Epithelial cell of prostate (primary cell): ENCODE results near the gene HEPACAM.

Source experiments
- DNase-seq: peaks from one replicate; pipeline ENCODE4 v3.0.0-alpha.2; 2011; ENCODE audit warnings: low read depth, low spot score
- H3K27ac ChIP-seq: fragments of 450-650 bp; 2 replicates; pipeline ENCODE4 v1.5.1; 2017; ENCODE audit warnings: mild to moderate bottlenecking

The HEPACAM gene

DNA sequence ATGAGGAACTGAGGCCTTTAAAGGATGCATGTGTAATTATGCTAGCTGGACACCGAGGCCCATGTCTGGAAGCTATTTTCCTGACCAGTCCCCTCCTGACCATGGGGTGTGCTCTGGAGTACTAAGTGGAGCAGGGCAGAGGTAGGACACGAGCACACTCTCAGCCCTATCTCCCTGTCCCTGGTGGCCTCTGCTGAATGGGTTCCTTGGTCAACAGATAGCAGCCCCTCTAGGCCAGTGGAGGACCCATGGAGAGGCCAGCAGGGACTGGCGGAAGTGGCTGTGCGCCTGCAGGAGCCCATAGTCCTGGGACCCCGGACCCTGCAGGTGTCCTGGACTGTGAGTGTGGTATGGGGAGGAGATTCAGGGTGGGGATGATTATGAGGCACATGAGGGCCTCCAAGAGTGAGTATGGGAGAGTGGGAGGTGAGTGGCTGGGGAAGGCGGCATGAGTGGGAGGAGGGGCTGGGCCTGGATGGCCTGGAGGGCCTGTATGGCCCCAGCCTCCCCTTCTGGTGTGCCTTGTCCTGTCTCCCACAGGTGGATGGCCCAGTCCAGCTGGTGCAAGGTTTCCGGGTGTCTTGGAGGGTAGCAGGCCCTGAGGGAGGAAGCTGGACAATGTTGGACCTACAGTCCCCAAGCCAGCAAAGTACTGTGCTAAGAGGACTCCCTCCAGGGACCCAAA is 61.1 kb downstream of the HEPACAM start:
- DNase-seq, result no peak
- no peak overlapping the region for H3K27ac ChIP-seq

DNA sequence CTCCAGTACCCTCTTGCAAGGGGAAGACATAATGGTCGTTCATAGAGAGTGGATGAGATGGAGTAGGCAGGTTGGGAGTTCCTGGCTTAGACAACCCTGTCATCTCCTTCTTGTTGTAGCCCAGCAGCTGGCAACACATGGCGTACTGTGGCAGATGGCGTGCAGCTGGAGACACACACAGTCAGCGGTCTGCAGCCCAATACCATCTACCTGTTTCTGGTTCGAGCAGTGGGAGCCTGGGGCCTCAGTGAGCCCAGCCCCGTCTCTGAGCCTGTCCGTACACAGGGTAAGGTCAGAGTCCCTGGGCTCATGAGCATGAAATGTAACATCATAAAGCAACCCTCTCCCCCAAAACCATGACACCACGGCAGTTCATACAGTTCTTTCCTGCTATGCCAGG is 61.9 kb downstream of the HEPACAM start:
- H3K27ac ChIP-seq, result no peak overlapping the region
- DNase-seq, result no peak

DNA sequence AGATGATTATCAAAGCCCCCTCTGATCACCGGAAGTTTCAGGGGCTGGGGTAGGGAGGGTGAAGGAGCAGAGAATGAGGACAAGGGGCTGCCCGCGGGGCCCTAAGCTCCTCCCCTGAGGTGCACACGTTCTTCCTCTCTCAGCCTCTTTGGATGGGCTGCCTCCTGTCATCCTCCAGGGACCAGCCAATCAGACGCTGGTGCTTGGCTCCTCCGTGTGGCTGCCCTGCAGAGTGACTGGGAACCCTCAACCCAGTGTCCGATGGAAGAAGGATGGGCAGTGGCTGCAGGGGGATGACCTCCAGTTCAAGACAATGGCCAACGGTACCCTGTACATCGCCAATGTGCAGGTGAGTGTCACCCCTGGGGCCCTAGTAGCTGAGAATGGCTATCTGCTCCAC is 63.1 kb downstream of the HEPACAM start:
- H3K27ac ChIP-seq, result no peak overlapping the region
- no peak for DNase-seq

DNA sequence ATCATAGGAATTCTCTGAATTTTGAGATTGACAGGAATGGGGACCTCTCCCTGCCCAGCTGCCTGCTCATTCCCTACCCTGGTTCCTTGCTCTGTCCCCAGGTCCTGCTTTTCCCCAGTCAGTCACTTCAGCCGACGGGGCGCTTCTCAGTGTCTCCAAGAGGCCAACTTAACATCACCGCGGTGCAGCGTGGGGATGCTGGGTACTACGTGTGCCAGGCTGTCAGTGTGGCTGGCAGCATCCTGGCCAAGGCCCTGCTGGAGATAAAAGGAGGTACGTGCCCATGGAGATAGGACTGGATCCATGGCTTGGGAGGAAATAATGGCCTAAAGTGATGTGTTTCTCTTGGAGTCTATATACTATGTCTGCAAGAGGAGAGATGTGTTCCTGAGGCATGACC is 63.6 kb downstream of the HEPACAM start:
- no peak overlapping the region for H3K27ac ChIP-seq
- DNase-seq, result no peak

DNA sequence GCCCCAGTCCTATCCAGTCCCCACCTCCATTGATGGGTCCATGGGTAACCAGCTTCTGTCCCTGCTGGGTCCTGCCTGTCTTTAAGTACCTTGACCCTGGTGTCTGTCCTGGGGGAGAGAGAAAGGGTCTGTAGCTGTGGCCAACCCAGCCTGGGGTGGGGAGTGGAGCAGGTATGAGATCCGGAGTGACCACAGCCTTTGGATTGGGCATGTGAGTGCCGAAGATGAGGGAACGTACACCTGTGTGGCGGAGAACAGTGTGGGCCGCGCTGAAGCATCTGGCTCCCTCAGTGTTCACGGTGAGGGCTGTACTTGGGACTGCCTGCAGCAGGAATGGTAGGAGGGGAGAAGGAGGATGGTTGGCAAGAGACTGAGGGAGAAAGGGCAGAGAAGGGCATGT is 65.4 kb downstream of the HEPACAM start:
- no peak for DNase-seq
- H3K27ac ChIP-seq, result no peak overlapping the region

DNA sequence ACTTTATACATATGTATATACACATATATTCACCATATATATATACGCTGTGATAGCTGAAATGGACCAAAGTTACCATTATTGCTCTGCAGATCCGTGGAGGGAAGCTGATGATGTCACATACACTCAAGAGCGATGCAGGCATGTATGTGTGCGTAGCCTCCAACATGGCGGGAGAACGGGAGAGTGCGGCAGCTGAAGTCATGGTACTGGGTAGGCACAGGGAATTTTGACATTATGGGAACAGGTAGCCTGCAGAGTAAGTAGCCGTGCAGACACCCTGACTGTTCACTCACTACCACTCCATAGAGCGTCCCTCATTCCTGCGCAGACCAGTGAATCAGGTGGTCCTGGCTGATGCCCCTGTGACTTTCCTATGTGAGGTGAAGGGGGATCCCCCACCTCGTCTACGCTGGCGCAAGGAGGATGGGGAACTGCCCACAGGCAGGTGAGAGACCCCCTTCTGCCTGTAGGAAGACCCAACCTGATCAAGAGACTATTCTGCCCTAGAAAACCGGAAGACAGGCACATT is 65.9 kb downstream of the HEPACAM start:
- H3K27ac ChIP-seq, result no peak overlapping the region
- no peak for DNase-seq

DNA sequence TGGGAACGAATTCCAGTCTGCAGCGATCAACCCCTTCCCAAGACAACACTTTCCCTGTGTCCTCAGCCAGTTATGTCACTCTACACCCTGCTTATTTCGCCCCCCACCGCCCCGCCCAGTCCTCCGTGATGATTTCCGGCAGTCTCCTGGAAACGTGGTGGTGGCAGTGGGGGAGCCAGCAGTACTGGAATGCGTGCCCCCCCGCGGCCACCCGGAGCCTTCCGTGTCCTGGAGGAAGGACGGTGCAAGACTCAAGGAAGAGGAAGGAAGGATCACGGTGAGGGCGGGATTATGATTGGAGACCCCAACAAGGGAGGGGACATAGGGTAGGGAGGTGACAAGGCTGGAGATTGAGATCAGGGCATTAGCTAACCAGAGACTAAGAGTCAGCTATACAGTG is 66.5 kb downstream of the HEPACAM start:
- no peak for DNase-seq
- H3K27ac ChIP-seq, result no peak overlapping the region
